MCF 10A (cell line): ENCODE data around the gene TM6SF1. TPM values are rescaled to one million over a fixed set of nuclear protein-coding genes. Genes with fewer than 3 reads are reported as not detected.
"Not testable (repeated sequence)": the region's sequence is repeated elsewhere in the genome, so short reads cannot be mapped to it uniquely, and the experiment has no call there.

Experiments
- BruUV-seq: library from RNA; stranded (reverse); fragments of 400-500 nt; replicated peaks from 2 replicates; lab custom pipeline; 2021; lab: Mats Ljungman, UMichigan
- CTCF ChIA-PET: fragments of 300-600 bp; sonication (Branson Sonifier 250); formaldehyde crosslinking; extraction: SDS; loops from one replicate; lab custom pipeline; 2021; ENCODE audit warnings: antibody characterized with exemption, inconsistent platforms; lab: Yijun Ruan, JAX
- POLR2A ChIA-PET: fragments of 300-600, 350-650 bp; sonication (Branson Sonifier 250); formaldehyde crosslinking; extraction: SDS; loops from one replicate; lab custom pipeline; 2020; ENCODE audit warnings: antibody characterized with exemption, inconsistent platforms; lab: Yijun Ruan, JAX
- DNase-seq: peaks from one replicate; pipeline ENCODE4 v3.0.0-alpha.2; 2018; ENCODE audit not compliant: unreplicated experiment
- H3K27ac Mint-ChIP-seq: one replicate; pipeline ENCODE4 v1.8.0; 2022; ENCODE audit warnings: mild to moderate bottlenecking, low read depth, mixed read lengths; ENCODE audit not compliant: unreplicated experiment
- H3K27me3 Mint-ChIP-seq: one replicate; pipeline ENCODE4 v1.8.0; 2022; ENCODE audit warnings: mixed read lengths; ENCODE audit not compliant: insufficient read depth, unreplicated experiment
- H3K36me3 Mint-ChIP-seq: one replicate; pipeline ENCODE4 v1.8.0; 2022; ENCODE audit warnings: mild to moderate bottlenecking, moderate library complexity, mixed read lengths; ENCODE audit not compliant: insufficient read depth, unreplicated experiment
- H3K4me1 Mint-ChIP-seq: one replicate; pipeline ENCODE4 v1.8.0; 2022; ENCODE audit warnings: mixed read lengths; ENCODE audit not compliant: insufficient read depth, unreplicated experiment
- H3K4me3 Mint-ChIP-seq: one replicate; pipeline ENCODE4 v1.8.0; 2022; ENCODE audit warnings: mild to moderate bottlenecking, moderate library complexity, mixed read lengths; ENCODE audit not compliant: unreplicated experiment
- H3K9me3 Mint-ChIP-seq: one replicate; pipeline ENCODE4 v1.8.0; 2022; ENCODE audit warnings: mixed read lengths; ENCODE audit not compliant: unreplicated experiment
- CTCF ChIP-seq: fragments of 200-600 bp; IDR thresholded peaks from one replicate; pipeline ENCODE4 v1.8.0; 2022; ENCODE audit warnings: antibody characterized with exemption, mild to moderate bottlenecking; ENCODE audit not compliant: unreplicated experiment
- intact Hi-C: fragments of 100-400 bp; cut with micrococcal nuclease; formaldehyde crosslinking; loops from 2 replicates; pipeline ENCODE4 v1.14.1; 2022
- total RNA-seq: library from RNA; stranded (reverse); gene quantifications from 2 replicates; pipeline ENCODE4 v1.2.3, GENCODE V29; 2022

Gene TM6SF1
- total RNA-seq, 1 experiment from 2014 or later = not detected

- no peak for TF ChIP-seq CTCF
- Mint-ChIP-seq H3K9me3 (no peaks in the 10 kb centered on the region), H3K27ac (no peak overlapping the region), H3K4me1 (no peaks in the 10 kb centered on the region), H3K36me3 (peaks cover 13% of the 10 kb centered on the region), H3K4me3 (no peak overlapping the region), H3K27me3 (no peaks in the 10 kb centered on the region)
- no TSS peak for BruUV-seq
- ChIA-PET CTCF (no interaction called here), POLR2A (interaction anchor here (0.6 to 1.4 kb wide), 3 partner anchors 10 to 581 kb away, joined by 3 to 5 read pairs (median 3); no protein-coding TSS in a partner anchor)
- peak; percentile 21 for DNase-seq
- intact Hi-C loops = no loop called here
These were observed 20.2 kb downstream of the TM6SF1 start for GRCh38 chr15:83127547-83128150.

GRCh38 chr15:83129791-83130190, 22.3 kb downstream of the TM6SF1 start:
- TF ChIP-seq CTCF = no peak
- intact Hi-C loops = no loop called here
- H3K4me1 Mint-ChIP-seq = no peaks in the 10 kb centered on the region
- H3K27me3 Mint-ChIP-seq = no peaks in the 10 kb centered on the region
- H3K36me3 Mint-ChIP-seq = peaks cover 20% of the 10 kb centered on the region
- POLR2A ChIA-PET = interaction anchor here (0.6 to 1.9 kb wide), 2 partner anchors 12 to 207 kb away, joined by 3 to 4 read pairs; no protein-coding TSS in a partner anchor
- no TSS peak for BruUV-seq
- DNase-seq = no peak
- H3K27ac Mint-ChIP-seq = no peak overlapping the region
- no peak overlapping the region for H3K4me3 Mint-ChIP-seq
- CTCF ChIA-PET = interaction anchor here (1.1 kb wide), 1 partner anchor 9 kb away, joined by 3 read pairs; no protein-coding TSS in a partner anchor
- H3K9me3 Mint-ChIP-seq = no peaks in the 10 kb centered on the region

- CTCF ChIA-PET = interaction anchor here (1.0 to 1.2 kb wide), 2 partner anchors 7 to 17 kb away, joined by 3 to 4 read pairs; no protein-coding TSS in a partner anchor
- Mint-ChIP-seq H3K4me3 (no peak overlapping the region), H3K27ac (no peak overlapping the region), H3K36me3 (peaks cover 28% of the 10 kb centered on the region), H3K9me3 (no peaks in the 10 kb centered on the region), H3K4me1 (no peaks in the 10 kb centered on the region), H3K27me3 (no peaks in the 10 kb centered on the region)
- no peak for TF ChIP-seq CTCF
- BruUV-seq = no TSS peak
- POLR2A ChIA-PET = no interaction called here
- intact Hi-C loops = no loop called here
- DNase-seq = no peak
These were observed 25.5 kb downstream of the TM6SF1 start for GRCh38 chr15:83132861-83133523.

- BruUV-seq, H3K27me3 Mint-ChIP-seq, intact Hi-C loops, H3K4me1 Mint-ChIP-seq, DNase-seq, H3K27ac Mint-ChIP-seq, H3K4me3 Mint-ChIP-seq, H3K9me3 Mint-ChIP-seq: not testable (repeated sequence)
- ChIA-PET CTCF (interaction anchor here (0.6 to 1.1 kb wide), 2 partner anchors 20 to 141 kb away, joined by 3 read pairs; no protein-coding TSS in a partner anchor), POLR2A (interaction anchor here (1.3 kb wide), 1 partner anchor 13 kb away, joined by 4 read pairs; no protein-coding TSS in a partner anchor)
- peaks cover 33% of the 10 kb centered on the region for H3K36me3 Mint-ChIP-seq
These were observed 34.7 kb downstream of the TM6SF1 start for GRCh38 chr15:83142151-83142550.
